HG02885 (cell line): ENCODE data around the gene EMB.
"Not testable (repeated sequence)": the region's sequence is repeated elsewhere in the genome, so short reads cannot be mapped to it uniquely, and the experiment has no call there.

Source experiments
- ATAC-seq: cut with Tn5 transposase; IDR thresholded peaks from one replicate; pipeline ENCODE4 v1.9.1; 2021; ENCODE audit warnings: mild to moderate bottlenecking; ENCODE audit not compliant: unreplicated experiment, poor library complexity

Gene EMB

DNA sequence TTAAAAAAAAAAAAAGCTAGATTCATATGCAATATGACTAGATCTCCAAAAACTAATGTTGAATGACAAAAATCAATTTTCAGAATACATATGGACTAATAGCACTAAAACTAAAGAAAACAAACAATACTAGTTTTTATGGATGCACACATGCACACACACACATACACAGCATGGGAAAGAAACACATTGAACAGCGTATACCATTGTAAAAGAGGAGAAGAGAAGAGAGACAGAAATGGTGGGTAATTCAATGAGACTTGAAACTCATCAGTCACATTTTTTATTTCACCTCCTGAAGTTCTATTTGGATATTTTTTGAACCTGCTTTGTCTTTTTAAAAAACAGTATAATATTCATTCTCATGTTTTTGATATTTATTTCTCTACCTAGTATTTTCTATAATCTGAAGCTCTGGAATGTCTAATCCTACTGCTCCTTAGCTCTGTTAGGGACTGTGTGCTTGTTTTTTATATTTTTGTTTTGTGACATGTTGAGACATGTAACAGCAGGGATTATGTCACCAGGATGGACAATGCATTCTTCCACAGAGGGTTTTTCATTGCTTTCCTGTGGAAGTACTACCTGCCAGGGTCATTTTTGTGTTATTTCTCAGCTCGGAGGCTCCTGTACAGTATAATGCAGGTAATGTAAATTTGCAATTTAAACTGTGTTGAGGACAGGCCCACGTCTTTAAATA is 17.8 kb downstream of the EMB start:
- not testable (repeated sequence) for ATAC-seq

DNA sequence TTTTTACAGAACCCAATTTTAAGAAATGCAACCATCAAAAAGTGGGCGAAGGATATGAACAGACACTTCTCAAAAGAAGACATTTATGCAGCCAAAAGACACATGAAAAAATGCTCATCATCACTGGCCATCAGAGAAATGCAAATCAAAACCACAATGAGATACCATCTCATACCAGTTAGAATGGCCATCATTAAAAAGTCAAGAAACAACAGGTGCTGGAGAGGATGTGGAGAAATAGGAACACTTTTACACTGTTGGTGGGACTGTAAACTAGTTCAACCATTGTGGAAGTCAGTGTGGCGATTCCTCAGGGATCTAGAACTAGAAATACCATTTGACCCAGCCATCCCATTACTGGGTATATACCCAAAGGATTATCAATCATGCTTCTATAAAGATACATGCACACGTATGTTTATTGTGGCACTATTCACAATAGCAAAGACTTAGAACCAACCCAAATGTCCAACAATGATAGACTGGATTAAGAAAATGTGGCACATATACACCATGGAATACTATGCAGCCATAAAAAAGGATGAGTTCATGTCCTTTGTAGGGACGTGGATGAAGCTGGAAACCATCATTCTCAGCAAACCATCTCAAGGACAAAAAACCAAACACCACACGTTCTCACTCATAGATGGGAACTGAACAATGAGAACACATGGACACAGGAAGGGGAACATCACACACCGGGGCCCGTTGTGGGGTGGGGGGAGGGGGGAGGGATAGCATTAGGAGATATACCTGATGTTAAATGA is 19.7 kb downstream of the EMB start:
- ATAC-seq, result not testable (repeated sequence)

DNA sequence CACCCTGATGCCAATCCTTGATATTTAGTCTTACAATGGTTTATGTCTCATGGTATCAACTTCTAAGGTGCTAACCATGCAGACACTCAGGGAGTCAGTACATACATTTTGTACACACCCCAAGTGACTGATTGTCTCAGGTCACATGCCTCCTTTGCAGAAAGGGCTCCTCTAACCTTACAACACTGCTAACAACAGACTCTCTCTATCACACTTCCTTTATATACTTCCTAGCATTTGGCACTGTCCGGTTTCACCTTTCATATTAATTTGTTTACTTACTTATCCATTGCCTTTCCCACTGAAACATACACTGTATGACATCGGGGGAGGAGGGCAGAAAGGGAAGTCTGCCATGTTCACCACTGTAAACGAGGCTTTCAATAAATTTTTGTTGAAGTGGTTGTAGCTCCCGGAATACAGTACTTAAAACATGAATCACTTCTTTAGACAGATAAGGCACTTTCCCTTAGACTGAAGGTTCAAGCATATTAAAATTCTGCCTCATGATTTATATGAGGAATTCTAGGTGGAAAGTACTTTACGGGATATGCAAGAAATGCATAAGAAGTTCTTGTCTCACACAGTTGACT is 20.6 kb downstream of the EMB start:
- ATAC-seq, result no peak

DNA sequence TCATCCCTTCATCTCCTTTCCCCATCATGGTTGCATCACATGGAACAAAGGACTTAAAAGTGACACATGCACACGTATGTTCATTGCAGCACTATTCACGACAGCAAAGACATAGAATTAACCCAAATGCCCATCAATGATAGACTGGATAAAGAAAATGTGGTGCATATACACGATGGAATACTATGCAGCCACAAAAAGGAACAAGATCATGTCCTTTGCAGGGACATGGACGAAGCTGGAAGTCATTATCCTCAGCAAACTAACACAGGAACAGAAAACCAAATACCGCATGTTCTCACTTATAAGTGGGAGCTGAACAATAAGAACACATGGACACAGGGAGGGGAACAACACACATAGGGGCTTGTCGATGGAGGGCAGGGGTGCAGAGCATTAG is 21.4 kb downstream of the EMB start:
- not testable (repeated sequence) for ATAC-seq

DNA sequence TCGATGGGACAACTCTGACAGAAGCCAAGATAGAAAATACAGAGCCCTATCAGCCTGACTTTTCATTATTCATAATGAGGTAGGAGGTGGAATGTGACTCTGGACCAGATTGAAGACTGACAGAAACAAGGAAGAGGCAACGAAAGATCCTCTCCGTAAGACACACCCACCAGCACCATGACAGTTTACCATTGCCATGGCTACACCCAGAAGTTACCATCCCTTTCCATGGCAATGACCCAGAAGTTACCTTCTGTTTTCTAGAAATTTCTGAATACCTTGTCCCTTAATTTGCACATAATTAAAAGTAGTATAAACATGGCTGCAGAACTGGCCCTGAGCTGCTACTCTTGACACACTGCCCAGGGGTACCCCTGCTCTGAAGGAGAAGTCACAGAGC is 24.5 kb downstream of the EMB start:
- ATAC-seq, result peak; percentile 19

DNA sequence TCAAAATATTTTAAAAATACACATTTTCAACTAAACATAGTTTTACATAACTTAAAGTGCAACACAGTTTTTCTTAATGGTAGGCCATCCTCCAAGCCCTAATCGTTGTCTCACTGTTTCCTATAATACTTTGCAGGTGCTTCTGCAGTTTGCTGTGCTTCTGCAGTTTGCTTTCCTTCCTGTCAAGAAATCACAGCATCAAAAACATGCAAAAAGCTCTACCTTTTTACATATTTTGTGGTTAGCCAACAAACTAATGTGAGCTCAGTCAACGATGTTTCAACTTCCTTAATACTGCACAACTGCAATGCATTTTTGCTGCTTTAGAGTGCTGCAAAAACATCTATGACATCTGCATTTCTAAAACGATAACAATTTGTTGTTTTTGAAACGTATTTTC is 25.2 kb downstream of the EMB start:
- peak; percentile 92 for ATAC-seq

DNA sequence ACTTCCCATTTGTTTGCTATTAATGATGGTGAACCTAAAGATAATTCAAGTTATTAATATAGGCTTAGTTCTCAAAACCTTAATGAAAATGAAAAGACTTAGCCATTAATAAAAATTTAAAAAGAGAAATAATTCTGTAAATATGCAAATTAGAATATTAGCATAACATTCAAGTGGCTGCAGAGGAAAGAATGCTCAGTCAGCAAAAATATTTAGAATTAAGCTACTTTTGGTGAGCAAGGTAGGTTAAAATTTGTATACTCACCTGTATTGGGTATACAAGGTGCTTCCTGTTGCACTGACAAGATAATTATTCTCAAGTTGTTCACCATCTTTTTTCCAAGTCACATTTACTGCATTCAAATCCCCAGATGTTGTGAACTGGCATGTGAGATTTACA is 30.2 kb downstream of the EMB start:
- ATAC-seq, result not testable (repeated sequence)

DNA sequence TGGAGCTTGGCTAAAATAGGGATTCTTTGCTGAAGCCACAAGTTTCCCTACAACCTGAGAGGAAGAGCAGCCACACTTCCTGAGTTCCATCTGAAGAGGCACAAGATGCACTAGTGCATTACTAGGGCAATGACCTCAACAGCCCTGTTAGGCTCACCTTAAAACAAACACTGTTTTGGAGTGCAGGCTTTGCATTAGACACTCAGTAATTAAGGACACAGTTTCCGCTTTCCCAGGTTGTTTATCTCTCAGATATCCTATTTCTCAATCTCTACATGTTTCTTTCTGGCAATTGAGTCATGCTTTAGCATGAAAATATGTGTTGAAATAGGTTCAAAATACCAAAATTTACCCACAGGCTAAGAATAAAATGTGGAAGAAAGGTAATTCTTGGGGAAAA is 34.2 kb downstream of the EMB start:
- no peak for ATAC-seq

DNA sequence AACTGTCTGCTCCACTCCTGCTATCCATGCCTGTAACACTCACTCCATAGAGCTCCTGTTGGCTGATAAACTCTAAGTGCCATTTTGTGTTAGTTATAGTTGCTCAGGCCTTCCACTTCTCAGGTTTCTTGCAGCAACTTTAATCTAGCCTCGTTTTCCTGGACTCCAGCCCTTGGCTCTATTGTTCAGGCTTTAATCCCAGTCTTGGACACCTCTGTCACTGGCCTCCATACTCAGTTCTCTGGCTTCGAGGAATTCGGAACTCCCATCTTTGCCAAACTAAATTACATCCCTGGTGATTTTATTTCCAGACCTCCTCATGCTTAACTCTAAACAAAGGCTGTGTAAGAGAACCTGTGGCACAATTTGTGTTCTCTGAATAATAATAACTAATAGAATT is 39.8 kb downstream of the EMB start:
- ATAC-seq, result no peak

DNA sequence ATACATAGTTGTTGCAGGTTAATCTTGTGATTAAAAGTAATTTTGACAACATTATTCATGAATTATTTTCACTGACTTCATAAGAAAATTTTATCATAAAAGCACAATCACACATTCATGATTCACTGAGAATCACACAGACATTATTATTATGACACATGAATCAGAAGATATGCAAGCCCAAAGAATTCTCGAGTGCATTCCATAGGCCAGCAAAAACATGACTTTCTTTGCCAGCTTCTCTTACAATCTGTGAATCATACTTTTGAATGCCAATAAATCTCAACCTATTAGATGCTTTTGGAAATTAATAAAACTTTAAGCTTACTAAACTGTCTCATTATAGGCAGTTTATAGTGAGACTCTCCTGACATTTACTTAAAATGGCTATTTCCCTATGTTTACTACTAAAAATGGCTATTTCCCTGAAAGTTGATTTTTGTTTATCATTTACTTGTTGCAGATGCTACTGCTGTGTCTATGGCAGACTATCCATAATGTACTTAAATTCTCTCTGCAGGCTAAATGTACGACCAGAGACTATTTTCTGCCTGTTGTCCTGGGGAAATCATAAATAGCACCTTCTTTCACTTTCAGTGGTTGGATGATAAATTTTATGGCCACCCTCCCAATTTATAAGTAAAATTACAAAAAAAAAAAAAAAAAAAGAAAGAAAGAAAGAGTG is 47.0 kb downstream of the EMB start:
- ATAC-seq, result not testable (repeated sequence)

DNA sequence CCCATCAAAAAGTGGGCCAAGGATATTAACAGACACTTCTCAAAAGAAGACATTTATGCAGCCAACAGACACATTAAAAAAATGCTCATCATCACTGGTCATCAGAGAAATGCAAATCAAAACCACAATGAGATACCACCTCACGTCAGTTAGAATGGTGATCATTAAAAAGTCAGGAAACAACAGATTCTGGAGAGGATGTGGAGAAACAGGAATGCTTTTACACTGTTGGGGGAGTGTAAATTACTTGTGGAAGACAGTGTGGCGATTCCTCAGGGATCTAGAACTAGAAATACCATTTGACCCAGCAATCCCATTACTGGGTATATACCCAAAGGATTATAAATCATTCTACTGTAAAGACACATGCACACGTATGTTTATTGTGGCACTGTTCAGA is 48.8 kb downstream of the EMB start:
- ATAC-seq, result not testable (repeated sequence)

DNA sequence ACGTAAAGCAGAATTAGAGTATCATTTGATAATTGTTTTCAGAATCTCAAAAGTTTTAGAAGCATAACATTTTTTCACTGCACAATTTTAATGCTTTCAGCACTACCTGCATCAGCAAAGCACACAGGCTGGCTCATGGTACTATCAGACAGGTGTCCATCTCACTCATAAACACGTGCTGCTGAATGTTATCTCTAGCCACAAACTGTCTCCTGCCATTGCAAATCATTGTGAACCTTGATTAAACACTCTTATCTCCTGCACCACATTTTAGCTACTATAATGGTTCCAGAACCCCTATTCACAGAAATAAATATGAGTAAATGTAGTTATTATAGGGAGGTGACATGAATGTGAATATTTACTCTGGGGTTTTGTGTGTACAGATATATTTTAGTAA is 56.7 kb downstream of the EMB start:
- ATAC-seq, result not testable (repeated sequence)

DNA sequence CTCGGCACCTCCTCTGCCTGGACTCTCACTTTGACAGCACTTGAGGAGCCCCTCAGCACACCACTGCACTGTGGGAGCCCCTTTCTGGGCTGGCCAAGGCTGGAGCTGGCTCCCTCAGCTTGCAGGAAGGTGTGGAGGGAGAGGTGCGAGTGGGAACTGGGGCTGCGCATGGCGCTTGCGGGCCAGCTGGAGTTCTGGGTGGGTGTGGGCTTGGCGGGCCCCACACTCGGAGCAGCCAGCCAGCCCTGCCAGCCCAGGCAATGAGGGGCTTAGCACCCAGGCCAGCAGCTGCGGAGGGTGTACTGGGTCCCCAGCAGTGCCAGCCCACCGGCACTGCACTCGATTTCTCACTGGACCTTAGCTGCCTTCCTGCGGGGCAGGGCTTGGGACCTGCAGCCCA is 64.4 kb downstream of the EMB start:
- ATAC-seq, result not testable (repeated sequence)

DNA sequence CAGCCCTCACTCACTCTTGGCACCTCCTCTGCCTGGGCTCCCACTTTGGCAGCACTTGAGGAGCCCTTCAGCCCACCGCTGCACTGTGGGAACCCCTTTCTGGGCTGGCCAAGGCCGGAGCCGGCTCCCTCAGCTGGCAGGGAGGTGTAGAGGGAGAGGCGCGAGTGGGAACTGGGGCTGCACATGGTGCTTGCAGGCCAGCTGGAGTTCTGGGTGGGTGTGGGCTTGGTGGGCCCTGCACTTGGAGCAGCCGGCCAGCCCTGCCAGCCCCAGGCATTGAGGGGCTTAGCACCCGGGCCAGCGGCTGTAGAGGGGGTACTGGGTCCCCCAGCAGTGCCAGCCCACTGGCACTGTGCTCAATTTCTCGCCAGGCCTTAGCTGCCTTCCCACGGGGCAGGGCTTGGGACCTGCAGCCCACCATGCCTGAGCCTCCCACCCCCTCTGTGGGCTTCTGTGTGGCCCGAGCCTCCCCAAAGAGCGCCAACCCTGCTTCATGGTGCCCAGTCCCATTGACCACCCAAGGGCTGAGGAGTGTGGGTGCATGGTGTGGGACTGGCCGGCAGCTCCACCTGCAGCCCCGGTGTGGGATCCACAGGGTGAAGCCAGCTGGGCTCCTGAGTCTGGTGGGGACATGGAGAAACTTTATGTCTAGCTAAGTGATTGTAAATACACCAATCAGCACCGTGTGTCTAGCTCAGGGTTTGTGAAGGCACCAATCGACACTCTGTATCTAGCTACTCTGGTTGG is 71.6 kb downstream of the EMB start:
- not testable (repeated sequence) for ATAC-seq

DNA sequence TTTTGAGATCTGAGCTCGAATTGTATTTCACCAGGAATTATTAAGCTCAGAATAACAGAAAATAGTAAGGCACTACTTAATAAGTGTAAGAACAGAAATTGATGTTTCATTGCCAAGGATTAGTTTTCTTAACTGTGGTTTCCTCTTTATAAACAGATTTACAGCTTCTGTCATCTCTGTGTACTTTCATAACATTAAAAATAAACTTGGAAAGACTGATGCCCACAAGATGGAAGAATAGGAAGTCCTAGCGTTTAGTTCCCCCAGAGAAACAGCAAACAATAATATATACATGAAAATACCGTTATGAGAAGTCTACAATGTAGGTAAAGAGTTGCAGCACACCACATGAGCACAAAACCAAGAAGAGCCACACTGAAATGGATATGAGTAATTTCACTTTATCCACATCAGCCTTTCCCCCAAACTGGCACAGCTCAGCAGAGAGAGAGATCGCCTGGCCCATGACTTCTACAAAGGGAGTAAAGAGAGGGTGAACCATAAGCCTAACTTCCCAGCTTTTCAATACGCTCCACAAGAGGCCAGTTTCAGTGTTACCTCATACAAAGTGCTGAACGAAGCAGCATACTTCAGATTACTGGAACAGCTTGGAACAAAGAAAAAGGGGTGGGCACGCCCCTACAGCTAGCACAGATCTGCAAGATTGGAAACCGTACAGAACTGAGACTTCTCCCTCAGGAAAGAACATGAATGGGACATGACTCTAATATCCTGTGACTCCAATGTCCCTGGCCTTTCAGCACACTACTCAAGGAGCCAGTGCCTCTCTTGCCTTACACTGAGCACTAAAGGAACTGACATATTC is 75.4 kb downstream of the EMB start:
- ATAC-seq, result no peak

DNA sequence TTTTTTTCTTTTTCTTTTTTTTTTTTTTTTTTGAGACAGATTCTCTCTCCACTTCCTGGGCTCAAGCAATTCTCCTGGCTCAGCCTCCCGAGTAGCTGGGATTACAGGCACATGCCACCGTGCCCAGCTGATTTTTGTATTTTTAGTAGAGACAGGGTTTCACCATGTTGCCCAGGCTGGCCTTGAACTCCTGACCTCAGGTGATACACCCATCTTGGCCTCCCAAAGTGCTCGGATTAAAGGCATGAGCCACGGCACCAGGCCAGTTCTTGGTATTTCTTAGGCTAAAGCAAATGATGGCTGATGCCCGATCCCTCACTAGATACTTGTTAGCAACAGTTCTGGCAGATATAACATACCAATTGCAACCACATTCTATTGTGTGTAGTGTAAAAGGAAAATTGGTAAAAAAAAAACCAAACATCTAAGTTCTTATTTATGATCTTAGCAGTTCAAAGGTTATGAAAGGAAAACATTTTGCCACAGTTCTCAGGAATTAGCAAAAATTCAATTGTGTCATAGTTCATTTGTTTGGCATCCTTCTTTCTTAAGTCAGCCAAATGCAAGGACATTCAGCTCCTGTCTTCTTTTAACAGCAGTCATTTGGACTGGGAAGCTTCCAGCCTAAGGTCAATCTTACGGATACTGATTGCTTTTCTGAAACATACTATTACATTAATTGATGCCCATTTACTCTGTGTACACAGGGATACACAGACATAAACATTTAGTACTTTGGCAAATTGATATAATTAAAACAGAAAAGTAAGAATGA is 76.4 kb downstream of the EMB start:
- not testable (repeated sequence) for ATAC-seq

DNA sequence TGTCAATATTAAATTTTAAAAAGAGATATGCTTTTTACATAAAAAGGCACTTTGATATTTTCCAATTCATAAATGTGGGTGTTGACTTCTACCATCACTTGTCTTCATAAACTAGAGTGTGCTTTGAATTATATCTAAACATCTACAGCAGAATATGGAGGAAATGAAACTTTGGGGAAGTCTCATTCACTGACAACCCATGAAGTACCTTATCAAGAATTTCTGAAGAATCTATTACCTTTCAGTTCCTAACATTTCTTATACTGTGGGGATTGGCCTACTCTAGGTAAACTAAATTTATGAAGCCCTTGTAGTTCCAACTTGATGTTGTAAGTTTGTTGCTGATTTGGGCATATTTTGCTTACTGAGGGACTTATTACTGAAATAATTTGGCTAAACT is 81.9 kb downstream of the EMB start:
- no peak for ATAC-seq

DNA sequence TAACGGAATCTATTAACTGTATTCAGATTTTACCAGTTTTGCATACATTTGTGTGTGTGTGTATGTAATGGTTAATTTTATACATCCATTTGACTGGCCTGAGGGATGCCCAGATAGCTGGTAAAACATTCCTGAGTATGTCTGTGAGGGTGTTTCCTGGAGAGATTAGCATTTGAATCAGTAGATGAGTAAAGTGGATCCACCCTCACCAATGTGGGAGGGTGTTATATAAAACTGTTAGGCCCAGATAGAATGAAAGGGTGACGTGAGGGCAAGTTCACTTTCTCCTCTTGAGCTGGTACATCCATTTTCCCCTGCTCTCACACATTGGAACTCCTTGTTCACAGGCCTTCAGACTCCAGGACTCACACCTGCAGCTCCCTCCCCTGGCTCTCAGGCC is 88.7 kb downstream of the EMB start:
- ATAC-seq, result no peak
